ENCODE results near the gene IRGC. TPM values are rescaled to one million over a fixed set of nuclear protein-coding genes. Genes with fewer than 3 reads are reported as not detected.

IRGC gene
- total and polyA plus RNA-seq, 2 of the 13 experiments (the other 11 are each of a cell fraction or from before 2014, with no cell fraction given) = not detected

DNA sequence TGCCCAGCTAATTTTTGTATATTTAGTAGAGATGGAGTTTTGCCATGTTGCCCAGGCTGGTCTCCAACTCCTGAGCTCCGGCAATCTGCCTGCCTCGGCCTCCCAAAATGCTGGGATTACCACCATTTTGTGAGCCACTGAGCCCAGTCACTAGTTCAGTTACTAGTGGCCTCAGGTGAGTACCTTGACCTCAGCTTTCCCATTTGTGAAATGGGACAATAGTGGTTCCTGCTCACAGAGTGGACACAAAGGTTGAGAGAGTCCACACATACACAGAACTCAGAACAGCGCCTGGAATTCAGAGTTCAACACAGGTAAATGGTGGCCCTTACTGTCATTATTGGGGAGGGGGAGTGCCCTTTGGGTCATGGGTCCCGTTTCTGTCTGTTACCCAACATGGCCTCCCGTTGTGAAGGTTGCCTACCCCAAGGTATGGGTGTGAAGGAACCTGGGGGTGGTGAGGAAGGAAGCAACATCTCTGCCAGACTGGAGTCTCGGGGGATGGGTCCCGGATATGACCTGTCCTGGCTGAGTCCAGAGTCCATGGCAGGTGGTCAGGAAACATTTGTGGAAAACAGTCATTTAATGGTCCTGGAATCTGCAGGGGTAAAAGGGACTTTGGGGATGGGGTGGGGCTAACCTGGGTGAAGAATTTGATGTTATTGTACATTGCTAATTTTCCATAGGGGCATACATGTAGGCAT is 11.7 kb upstream of the IRGC start (continued):
- TF ChIP-seq, protein P1, sequence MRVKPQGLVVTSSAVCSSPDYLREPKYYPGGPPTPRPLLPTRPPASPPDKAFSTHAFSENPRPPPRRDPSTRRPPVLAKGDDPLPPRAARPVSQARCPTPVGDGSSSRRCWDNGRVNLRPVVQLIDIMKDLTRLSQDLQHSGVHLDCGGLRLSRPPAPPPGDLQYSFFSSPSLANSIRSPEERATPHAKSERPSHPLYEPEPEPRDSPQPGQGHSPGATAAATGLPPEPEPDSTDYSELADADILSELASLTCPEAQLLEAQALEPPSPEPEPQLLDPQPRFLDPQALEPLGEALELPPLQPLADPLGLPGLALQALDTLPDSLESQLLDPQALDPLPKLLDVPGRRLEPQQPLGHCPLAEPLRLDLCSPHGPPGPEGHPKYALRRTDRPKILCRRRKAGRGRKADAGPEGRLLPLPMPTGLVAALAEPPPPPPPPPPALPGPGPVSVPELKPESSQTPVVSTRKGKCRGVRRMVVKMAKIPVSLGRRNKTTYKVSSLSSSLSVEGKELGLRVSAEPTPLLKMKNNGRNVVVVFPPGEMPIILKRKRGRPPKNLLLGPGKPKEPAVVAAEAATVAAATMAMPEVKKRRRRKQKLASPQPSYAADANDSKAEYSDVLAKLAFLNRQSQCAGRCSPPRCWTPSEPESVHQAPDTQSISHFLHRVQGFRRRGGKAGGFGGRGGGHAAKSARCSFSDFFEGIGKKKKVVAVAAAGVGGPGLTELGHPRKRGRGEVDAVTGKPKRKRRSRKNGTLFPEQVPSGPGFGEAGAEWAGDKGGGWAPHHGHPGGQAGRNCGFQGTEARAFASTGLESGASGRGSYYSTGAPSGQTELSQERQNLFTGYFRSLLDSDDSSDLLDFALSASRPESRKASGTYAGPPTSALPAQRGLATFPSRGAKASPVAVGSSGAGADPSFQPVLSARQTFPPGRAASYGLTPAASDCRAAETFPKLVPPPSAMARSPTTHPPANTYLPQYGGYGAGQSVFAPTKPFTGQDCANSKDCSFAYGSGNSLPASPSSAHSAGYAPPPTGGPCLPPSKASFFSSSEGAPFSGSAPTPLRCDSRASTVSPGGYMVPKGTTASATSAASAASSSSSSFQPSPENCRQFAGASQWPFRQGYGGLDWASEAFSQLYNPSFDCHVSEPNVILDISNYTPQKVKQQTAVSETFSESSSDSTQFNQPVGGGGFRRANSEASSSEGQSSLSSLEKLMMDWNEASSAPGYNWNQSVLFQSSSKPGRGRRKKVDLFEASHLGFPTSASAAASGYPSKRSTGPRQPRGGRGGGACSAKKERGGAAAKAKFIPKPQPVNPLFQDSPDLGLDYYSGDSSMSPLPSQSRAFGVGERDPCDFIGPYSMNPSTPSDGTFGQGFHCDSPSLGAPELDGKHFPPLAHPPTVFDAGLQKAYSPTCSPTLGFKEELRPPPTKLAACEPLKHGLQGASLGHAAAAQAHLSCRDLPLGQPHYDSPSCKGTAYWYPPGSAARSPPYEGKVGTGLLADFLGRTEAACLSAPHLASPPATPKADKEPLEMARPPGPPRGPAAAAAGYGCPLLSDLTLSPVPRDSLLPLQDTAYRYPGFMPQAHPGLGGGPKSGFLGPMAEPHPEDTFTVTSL (CRISPR knock-in tag; IDR thresholded peaks at IDR 0.05; ENCODE audit: borderline replicate concordance) = 0 out of 2 replicates have a peak, but pooled peaks have one; percentile 22
- TF ChIP-seq ZFP36L2 (CRISPR knock-in tag; IDR thresholded peaks at IDR 0.05) (no peak), ZNF7 (CRISPR knock-in tag; IDR thresholded peaks at IDR 0.05) (no peak), NR2F6 (IDR thresholded peaks at IDR 0.05) (no peak), NR2F6 (CRISPR knock-in tag; IDR thresholded peaks at IDR 0.05) (0 out of 2 replicates have a peak, but pooled peaks have one; percentile 23), ZNF660 (CRISPR knock-in tag; IDR thresholded peaks at IDR 0.05; ENCODE audit: borderline replicate concordance, low read depth) (no peak), MXI1 (IDR thresholded peaks at IDR 0.05; ENCODE audit: borderline replicate concordance, low read depth, low read length) (no peak), HMG20A (CRISPR knock-in tag; IDR thresholded peaks at IDR 0.05; ENCODE audit: borderline replicate concordance) (0 out of 2 replicates have a peak, but pooled peaks have one; percentile 7), ZNF543 (CRISPR knock-in tag; IDR thresholded peaks at IDR 0.05) (no peak), ZMYM3 (CRISPR knock-in tag; IDR thresholded peaks at IDR 0.05) (peak; percentile 88; the same call in 1 of the 2 replicates), MXD4 (CRISPR knock-in tag; IDR thresholded peaks at IDR 0.05) (no peak), ZNF780A (CRISPR knock-in tag; IDR thresholded peaks at IDR 0.05) (no peak), ELF3 (CRISPR knock-in tag; IDR thresholded peaks at IDR 0.05) (peak; percentile 68; the same call in 1 of the 2 replicates)
- TF ChIP-seq, protein P2, sequence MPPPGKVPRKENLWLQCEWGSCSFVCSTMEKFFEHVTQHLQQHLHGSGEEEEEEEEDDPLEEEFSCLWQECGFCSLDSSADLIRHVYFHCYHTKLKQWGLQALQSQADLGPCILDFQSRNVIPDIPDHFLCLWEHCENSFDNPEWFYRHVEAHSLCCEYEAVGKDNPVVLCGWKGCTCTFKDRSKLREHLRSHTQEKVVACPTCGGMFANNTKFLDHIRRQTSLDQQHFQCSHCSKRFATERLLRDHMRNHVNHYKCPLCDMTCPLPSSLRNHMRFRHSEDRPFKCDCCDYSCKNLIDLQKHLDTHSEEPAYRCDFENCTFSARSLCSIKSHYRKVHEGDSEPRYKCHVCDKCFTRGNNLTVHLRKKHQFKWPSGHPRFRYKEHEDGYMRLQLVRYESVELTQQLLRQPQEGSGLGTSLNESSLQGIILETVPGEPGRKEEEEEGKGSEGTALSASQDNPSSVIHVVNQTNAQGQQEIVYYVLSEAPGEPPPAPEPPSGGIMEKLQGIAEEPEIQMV (CRISPR knock-in tag; IDR thresholded peaks at IDR 0.05; ENCODE audit: low read depth) = no peak
- TF ChIP-seq, protein P3, sequence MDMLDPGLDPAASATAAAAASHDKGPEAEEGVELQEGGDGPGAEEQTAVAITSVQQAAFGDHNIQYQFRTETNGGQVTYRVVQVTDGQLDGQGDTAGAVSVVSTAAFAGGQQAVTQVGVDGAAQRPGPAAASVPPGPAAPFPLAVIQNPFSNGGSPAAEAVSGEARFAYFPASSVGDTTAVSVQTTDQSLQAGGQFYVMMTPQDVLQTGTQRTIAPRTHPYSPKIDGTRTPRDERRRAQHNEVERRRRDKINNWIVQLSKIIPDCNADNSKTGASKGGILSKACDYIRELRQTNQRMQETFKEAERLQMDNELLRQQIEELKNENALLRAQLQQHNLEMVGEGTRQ (IDR thresholded peaks at IDR 0.05; ENCODE audit: low read depth, low read length) = no peak
- TF ChIP-seq, protein P3 (CRISPR knock-in tag; IDR thresholded peaks at IDR 0.05; ENCODE audit: borderline replicate concordance) = no peak
- TF ChIP-seq, protein P4, sequence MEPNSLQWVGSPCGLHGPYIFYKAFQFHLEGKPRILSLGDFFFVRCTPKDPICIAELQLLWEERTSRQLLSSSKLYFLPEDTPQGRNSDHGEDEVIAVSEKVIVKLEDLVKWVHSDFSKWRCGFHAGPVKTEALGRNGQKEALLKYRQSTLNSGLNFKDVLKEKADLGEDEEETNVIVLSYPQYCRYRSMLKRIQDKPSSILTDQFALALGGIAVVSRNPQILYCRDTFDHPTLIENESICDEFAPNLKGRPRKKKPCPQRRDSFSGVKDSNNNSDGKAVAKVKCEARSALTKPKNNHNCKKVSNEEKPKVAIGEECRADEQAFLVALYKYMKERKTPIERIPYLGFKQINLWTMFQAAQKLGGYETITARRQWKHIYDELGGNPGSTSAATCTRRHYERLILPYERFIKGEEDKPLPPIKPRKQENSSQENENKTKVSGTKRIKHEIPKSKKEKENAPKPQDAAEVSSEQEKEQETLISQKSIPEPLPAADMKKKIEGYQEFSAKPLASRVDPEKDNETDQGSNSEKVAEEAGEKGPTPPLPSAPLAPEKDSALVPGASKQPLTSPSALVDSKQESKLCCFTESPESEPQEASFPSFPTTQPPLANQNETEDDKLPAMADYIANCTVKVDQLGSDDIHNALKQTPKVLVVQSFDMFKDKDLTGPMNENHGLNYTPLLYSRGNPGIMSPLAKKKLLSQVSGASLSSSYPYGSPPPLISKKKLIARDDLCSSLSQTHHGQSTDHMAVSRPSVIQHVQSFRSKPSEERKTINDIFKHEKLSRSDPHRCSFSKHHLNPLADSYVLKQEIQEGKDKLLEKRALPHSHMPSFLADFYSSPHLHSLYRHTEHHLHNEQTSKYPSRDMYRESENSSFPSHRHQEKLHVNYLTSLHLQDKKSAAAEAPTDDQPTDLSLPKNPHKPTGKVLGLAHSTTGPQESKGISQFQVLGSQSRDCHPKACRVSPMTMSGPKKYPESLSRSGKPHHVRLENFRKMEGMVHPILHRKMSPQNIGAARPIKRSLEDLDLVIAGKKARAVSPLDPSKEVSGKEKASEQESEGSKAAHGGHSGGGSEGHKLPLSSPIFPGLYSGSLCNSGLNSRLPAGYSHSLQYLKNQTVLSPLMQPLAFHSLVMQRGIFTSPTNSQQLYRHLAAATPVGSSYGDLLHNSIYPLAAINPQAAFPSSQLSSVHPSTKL (CRISPR knock-in tag; IDR thresholded peaks at IDR 0.05) = peak; percentile 45; the same call in 1 of the 2 replicates

All from HepG2 (cell line).